ENCODE results near the gene KLC1. TPM values are rescaled to one million over a fixed set of nuclear protein-coding genes. Genes with fewer than 3 reads are reported as not detected.

KLC1 gene
- total and polyA plus RNA-seq, 4 donors: 93.3 to 225 (median 139) TPM

DNA sequence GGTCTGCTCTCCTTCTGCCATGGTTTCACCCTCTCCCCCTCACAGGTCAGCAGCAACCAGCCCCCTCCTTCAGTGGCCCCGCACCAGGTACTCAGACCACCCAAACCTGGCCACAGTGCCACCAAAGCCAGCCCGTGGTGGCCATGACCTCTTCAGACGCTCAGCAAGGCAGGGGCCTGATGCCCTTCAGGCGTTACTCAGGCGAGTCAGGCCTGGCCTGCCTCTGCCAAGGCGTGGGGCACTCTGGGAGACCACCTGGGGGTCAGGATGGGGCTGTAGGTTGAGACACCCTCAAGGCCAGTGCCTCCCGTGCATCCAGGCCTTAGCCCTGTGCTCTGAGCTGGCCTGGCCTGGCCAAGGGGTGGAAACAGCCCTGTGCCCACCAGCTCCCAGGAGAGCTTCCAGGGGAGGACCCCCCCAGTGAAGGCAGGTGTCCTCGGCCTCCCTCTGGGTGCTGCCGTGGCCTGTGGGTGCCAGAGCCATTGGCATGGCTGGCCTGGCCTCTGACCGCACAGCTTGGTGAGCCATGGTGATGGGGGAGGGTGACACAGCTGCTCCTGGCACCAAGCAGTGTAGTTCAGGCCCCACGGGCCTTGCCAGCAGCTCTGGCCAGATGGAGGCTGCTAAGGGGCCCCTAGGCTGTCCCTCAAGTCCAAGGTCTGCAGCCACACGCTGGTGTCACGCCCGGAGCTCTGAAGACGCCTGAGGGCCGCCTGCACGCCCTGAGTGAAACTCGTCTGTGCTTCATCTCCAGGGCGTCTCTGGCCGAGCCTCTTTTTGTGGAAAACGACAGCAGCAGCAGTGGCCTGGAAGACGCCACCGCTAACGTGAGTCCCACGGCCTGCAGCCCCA lies 71.1 kb downstream of the KLC1 start:
- TF ChIP-seq, protein P1, sequence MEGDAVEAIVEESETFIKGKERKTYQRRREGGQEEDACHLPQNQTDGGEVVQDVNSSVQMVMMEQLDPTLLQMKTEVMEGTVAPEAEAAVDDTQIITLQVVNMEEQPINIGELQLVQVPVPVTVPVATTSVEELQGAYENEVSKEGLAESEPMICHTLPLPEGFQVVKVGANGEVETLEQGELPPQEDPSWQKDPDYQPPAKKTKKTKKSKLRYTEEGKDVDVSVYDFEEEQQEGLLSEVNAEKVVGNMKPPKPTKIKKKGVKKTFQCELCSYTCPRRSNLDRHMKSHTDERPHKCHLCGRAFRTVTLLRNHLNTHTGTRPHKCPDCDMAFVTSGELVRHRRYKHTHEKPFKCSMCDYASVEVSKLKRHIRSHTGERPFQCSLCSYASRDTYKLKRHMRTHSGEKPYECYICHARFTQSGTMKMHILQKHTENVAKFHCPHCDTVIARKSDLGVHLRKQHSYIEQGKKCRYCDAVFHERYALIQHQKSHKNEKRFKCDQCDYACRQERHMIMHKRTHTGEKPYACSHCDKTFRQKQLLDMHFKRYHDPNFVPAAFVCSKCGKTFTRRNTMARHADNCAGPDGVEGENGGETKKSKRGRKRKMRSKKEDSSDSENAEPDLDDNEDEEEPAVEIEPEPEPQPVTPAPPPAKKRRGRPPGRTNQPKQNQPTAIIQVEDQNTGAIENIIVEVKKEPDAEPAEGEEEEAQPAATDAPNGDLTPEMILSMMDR (IDR thresholded peaks at IDR 0.05; ENCODE audit: control extremely low read depth, extremely low read depth): no peak
- no peak overlapping the region for H3K4me3 ChIP-seq
- ATAC-seq (ENCODE audit: insufficient read depth, low FRiP score) (no peak), DNase-seq (no peak)
- H3K4me1 ChIP-seq (ENCODE audit: control insufficient read depth in 5 of 5, insufficient read depth in 5 of 5, low read length in 5 of 5): peaks cover 0 to 24% (median 19%) of the 10 kb centered on the region in 5 donors
- H3K9me3 ChIP-seq (ENCODE audit: control insufficient read depth in 4 of 4, insufficient read depth in 3 of 4, low read length in 3 of 4): no peaks in the 10 kb centered on the region
- H3K27me3 ChIP-seq (ENCODE audit: control insufficient read depth in 3 of 3, insufficient read depth in 3 of 3, low read length in 2 of 3): no peaks in the 10 kb centered on the region
- WGBS, 2 donors: 86 to 93% methylated on average over 24 to 25 of the region's 25 CpGs
- H3K36me3 ChIP-seq (ENCODE audit: control insufficient read depth in 4 of 4, insufficient read depth in 4 of 4, low read length in 4 of 4): peaks cover 2 to 66% (median 25%) of the 10 kb centered on the region in 4 donors
- H3K27ac ChIP-seq (ENCODE audit: low read depth in 1 of 2, low read length in 1 of 2): no peak overlapping the region
- no peak overlapping the region for H3K9ac ChIP-seq (ENCODE audit: insufficient read depth in 1 of 2, low read length in 2 of 2)

DNA sequence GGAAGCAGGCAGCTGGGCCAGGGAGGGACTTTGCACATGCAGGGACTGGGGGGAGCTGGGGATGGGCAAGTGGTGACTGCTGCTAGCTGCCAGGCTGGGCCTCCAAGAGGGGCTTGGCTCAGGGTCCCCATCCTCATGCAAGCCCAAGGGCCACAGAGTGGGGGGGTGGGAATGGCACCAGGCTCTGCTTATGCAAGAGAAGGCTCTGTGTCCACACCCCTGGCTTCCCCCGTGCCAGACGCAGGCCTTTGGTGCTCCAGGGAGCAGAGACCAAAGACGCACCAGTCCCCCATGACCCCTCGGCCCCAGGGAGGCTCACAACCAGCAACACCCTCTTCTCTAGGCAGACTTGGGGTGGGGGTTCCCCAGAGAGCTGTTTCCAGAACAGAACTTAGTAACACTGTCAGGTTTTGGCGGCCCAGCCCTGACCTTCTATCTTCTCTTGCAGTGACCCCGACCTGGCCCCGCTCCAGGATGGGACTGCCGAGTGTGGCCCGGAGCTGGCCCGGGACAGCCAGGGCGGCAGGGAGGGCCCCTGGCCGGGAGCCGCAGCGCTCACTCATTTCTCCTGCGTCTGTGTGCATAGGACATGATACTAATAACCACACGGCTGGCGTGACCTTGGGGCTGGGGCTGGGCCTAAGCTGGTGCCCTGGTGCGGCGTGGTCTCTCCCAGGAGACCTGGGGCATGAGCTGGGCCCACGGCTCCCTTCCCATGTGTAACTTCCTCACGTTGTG lies 71.9 kb downstream of the KLC1 start:
- H3K27me3 ChIP-seq (ENCODE audit: control insufficient read depth in 3 of 3, insufficient read depth in 3 of 3, low read length in 2 of 3): no peaks in the 10 kb centered on the region
- H3K9ac ChIP-seq (ENCODE audit: insufficient read depth in 1 of 2, low read length in 2 of 2): no peak overlapping the region
- H3K36me3 ChIP-seq (ENCODE audit: control insufficient read depth in 4 of 4, insufficient read depth in 4 of 4, low read length in 4 of 4): peaks cover 2 to 67% (median 27%) of the 10 kb centered on the region in 4 donors
- H3K27ac ChIP-seq (ENCODE audit: low read depth in 1 of 2, low read length in 1 of 2): no peak overlapping the region
- peaks cover 0 to 22% (median 20%) of the 10 kb centered on the region in 5 donors for H3K4me1 ChIP-seq (ENCODE audit: control insufficient read depth in 5 of 5, insufficient read depth in 5 of 5, low read length in 5 of 5)
- ATAC-seq (ENCODE audit: insufficient read depth, low FRiP score) (no peak), DNase-seq (no peak)
- WGBS, 2 donors: 85 to 90% methylated on average over 21 of the region's 21 CpGs
- no peaks in the 10 kb centered on the region for H3K9me3 ChIP-seq (ENCODE audit: control insufficient read depth in 4 of 4, insufficient read depth in 3 of 4, low read length in 3 of 4)
- TF ChIP-seq, protein P1 (IDR thresholded peaks at IDR 0.05; ENCODE audit: control extremely low read depth, extremely low read depth): no peak
- H3K4me3 ChIP-seq: no peak overlapping the region

DNA sequence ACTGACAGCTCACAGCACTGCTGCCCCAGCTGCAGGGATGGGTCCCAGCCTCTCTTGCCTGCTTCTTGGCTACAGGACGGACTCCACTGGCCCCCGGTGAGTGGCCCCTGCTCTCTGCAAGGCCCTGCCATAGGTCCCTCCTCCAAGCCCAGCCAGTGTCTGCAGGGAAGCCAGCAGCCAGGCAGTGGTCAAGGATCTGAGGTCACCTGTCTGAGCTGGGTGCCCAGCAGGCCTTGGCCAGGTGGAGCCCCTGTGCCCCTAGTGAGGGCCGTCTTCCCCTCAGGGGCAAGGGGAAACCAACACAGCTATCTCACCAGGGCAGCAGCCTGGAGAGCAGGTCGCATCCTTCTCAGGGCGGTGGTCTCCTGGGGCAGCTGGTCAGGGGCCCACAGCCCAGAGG lies 73.1 kb downstream of the KLC1 start:
- H3K4me3 ChIP-seq: no peak overlapping the region
- peaks cover 2 to 69% (median 28%) of the 10 kb centered on the region in 4 donors for H3K36me3 ChIP-seq (ENCODE audit: control insufficient read depth in 4 of 4, insufficient read depth in 4 of 4, low read length in 4 of 4)
- H3K9ac ChIP-seq (ENCODE audit: insufficient read depth in 1 of 2, low read length in 2 of 2): no peak overlapping the region
- ATAC-seq (ENCODE audit: insufficient read depth, low FRiP score) (no peak), DNase-seq (no peak)
- 77 to 94% methylated on average over 5 of the region's 5 CpGs for WGBS, 2 donors
- TF ChIP-seq, protein P1 (IDR thresholded peaks at IDR 0.05; ENCODE audit: control extremely low read depth, extremely low read depth): no peak
- H3K27ac ChIP-seq (ENCODE audit: low read depth in 1 of 2, low read length in 1 of 2): no peak overlapping the region
- peaks cover 0 to 21% (median 9%) of the 10 kb centered on the region in 5 donors for H3K4me1 ChIP-seq (ENCODE audit: control insufficient read depth in 5 of 5, insufficient read depth in 5 of 5, low read length in 5 of 5)
- no peaks in the 10 kb centered on the region for H3K27me3 ChIP-seq (ENCODE audit: control insufficient read depth in 3 of 3, insufficient read depth in 3 of 3, low read length in 2 of 3)
- H3K9me3 ChIP-seq (ENCODE audit: control insufficient read depth in 4 of 4, insufficient read depth in 3 of 4, low read length in 3 of 4): no peaks in the 10 kb centered on the region

Data from lung (tissue), 12 donors.